HL-60 (cell line): ENCODE data around the gene PPL.

ENCODE experiments used
- CTCF ChIP-seq: IDR thresholded peaks from one replicate; pipeline ENCODE4 v1.5.1; 2011; ENCODE audit warnings: low read length, control low read depth, inconsistent platforms; ENCODE audit not compliant: insufficient read depth
- POLR2AphosphoS5 ChIP-seq: IDR thresholded peaks from 2 replicates; pipeline ENCODE4 v1.6.1; 2012; ENCODE audit warnings: low read depth
- REST ChIP-seq: IDR thresholded peaks from 2 replicates; pipeline ENCODE4 v1.6.1; 2012; ENCODE audit warnings: low read depth; ENCODE audit not compliant: insufficient replicate concordance
- SPI1 ChIP-seq: IDR thresholded peaks from 2 replicates; pipeline ENCODE4 v1.6.1; 2012; ENCODE audit warnings: low read depth, mild to moderate bottlenecking, borderline replicate concordance

- TF ChIP-seq CTCF (no peak), POLR2AphosphoS5 (no peak), REST (no peak), SPI1 (no peak)
Observed at GRCh38 chr16:4908854-4909401, 28.0 kb downstream of the PPL start.
